ENCODE measurements around the gene TTC3. TPM values are rescaled to one million over a fixed set of nuclear protein-coding genes. Genes with fewer than 3 reads are reported as not detected.

Gene TTC3
- total and polyA plus RNA-seq, 9 of the 15 experiments (the other 6 are each of a cell fraction or from before 2014, with no cell fraction given): 17.5 to 92.0 (median 59.5) TPM

DNA sequence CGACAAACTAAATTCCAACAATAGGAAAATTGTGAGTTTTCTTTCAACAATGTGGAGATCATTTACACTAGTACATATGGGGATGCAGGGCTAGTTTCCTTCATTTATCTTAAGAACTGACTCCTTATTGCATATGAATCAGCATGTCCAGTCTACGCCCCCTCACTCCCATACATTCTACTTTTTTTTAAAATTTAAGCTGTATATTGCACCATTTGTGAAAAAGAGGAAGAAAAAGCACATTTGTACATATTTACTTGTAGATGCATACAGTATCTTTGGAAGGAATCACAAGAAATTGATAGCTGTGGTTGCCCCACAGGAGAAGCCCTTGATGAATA lies 178.2 kb downstream of the TTC3 start:
- no peak overlapping the region for H3K4me3 ChIP-seq
- no peaks in the 10 kb centered on the region for H3K36me3 ChIP-seq (ENCODE audit: control insufficient read depth, insufficient read depth, low read length)
- ChIA-PET POLR2A (interaction anchor here (0.8 to 1.0 kb wide), 2 partner anchors 18 to 108 kb away, joined by 3 read pairs; no protein-coding TSS in a partner anchor), CTCF (ENCODE audit: low intra/inter-chr PET ratio) (interaction anchor here (0.6 kb wide), 1 partner anchor 140 kb away, joined by 4 read pairs; no protein-coding TSS in a partner anchor)
- peak overlapping the region; percentile 11; the same call in 1 of the 3 replicates for H3K27ac ChIP-seq (ENCODE audit: extremely low read depth, low read depth, low read length)
- peak; percentile 64 for ATAC-seq
- peaks cover 89% of the 10 kb centered on the region for H3K79me2 ChIP-seq (ENCODE audit: control insufficient read depth, insufficient read depth, low read length)
- intact Hi-C loops (cut with micrococcal nuclease): no loop called here
- no peak for FAIRE-seq
- H3K4me2 ChIP-seq (ENCODE audit: insufficient read depth, low read length): 0 out of 2 replicates have a peak overlapping the region, but pooled peaks have one; percentile 0
- no peak overlapping the region for H3K9ac ChIP-seq (ENCODE audit: insufficient read depth in 1 of 2, low read depth in 2 of 2, low read length in 2 of 2)
- DNase-seq (ENCODE audit: extremely low read depth in 1 of 4, low spot score in 3 of 4): peak in 2 of 4 experiments; percentile 23 to 32
- in situ Hi-C loops (cut with MboI): no loop called here
- no peak overlapping the region for H2AFZ ChIP-seq (ENCODE audit: low read depth, low read length)
- no peaks in the 10 kb centered on the region for H3K9me3 ChIP-seq (replicated peaks; ENCODE audit: control insufficient read depth, insufficient read depth, low read depth, low read length)
- H3K4me1 ChIP-seq (replicated peaks in 1 of 2; ENCODE audit: control insufficient read depth in 2 of 2, insufficient read depth in 2 of 2, low read length in 2 of 2): peaks cover 0 to 9% of the 10 kb centered on the region in 2 experiments; a peak in 3 of 5 replicates
- H3K27me3 ChIP-seq (ENCODE audit: control insufficient read depth in 2 of 2, insufficient read depth in 2 of 2, low read length in 2 of 2): no peaks in the 10 kb centered on the region
- 26% methylated on average over 2 of the region's 2 CpGs for WGBS (ENCODE audit: insufficient coverage, low coverage, missing lambda C conversion rate)
- H3K9me1 ChIP-seq (ENCODE audit: control insufficient read depth, insufficient read depth, low read length): no peaks in the 10 kb centered on the region
- H4K20me1 ChIP-seq (replicated peaks; ENCODE audit: control insufficient read depth, insufficient read depth, low read length): no peaks in the 10 kb centered on the region; the same call in 1 of the 2 replicates
- no TSS peak for BruUV-seq (replicated peaks)
- TF ChIP-seq NFE2 (IDR thresholded peaks at IDR 0.05; ENCODE audit: low read depth) (peak; percentile 77), HLTF (IDR thresholded peaks at IDR 0.05) (no peak), EGR1 (conservative IDR thresholded peaks at IDR 0.05) (peak; percentile 91), C11orf30 (IDR thresholded peaks at IDR 0.05; ENCODE audit: low read depth) (peak; percentile 30; the same call in 1 of the 2 replicates), MYC (IDR thresholded peaks at IDR 0.05; ENCODE audit: low read depth, low read length) (no peak), MYC (CRISPR knock-in tag; IDR thresholded peaks at IDR 0.05; ENCODE audit: borderline replicate concordance, low read depth) (no peak), JUND (IDR thresholded peaks at IDR 0.05; ENCODE audit: borderline replicate concordance, low read depth, low read length) (peak; percentile 32; the same call in 1 of the 2 replicates), JUND (tag; IDR thresholded peaks at IDR 0.05; ENCODE audit: borderline replicate concordance, low read depth, low read length) (0 out of 3 replicates have a peak, but pooled peaks have one; percentile 8)
- TF ChIP-seq, protein P1, sequence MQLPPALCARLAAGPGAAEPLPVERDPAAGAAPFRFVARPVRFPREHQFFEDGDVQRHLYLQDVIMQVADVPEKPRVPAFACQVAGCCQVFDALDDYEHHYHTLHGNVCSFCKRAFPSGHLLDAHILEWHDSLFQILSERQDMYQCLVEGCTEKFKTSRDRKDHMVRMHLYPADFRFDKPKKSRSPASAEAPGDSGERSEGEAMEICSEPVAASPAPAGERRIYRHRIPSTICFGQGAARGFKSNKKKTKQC (CRISPR knock-in tag; IDR thresholded peaks at IDR 0.05): no peak
- TF ChIP-seq, protein P2, sequence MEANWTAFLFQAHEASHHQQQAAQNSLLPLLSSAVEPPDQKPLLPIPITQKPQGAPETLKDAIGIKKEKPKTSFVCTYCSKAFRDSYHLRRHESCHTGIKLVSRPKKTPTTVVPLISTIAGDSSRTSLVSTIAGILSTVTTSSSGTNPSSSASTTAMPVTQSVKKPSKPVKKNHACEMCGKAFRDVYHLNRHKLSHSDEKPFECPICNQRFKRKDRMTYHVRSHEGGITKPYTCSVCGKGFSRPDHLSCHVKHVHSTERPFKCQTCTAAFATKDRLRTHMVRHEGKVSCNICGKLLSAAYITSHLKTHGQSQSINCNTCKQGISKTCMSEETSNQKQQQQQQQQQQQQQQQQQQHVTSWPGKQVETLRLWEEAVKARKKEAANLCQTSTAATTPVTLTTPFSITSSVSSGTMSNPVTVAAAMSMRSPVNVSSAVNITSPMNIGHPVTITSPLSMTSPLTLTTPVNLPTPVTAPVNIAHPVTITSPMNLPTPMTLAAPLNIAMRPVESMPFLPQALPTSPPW (CRISPR knock-in tag; IDR thresholded peaks at IDR 0.05): 0 out of 2 replicates have a peak, but pooled peaks have one; percentile 30
- TF ChIP-seq, protein P3, sequence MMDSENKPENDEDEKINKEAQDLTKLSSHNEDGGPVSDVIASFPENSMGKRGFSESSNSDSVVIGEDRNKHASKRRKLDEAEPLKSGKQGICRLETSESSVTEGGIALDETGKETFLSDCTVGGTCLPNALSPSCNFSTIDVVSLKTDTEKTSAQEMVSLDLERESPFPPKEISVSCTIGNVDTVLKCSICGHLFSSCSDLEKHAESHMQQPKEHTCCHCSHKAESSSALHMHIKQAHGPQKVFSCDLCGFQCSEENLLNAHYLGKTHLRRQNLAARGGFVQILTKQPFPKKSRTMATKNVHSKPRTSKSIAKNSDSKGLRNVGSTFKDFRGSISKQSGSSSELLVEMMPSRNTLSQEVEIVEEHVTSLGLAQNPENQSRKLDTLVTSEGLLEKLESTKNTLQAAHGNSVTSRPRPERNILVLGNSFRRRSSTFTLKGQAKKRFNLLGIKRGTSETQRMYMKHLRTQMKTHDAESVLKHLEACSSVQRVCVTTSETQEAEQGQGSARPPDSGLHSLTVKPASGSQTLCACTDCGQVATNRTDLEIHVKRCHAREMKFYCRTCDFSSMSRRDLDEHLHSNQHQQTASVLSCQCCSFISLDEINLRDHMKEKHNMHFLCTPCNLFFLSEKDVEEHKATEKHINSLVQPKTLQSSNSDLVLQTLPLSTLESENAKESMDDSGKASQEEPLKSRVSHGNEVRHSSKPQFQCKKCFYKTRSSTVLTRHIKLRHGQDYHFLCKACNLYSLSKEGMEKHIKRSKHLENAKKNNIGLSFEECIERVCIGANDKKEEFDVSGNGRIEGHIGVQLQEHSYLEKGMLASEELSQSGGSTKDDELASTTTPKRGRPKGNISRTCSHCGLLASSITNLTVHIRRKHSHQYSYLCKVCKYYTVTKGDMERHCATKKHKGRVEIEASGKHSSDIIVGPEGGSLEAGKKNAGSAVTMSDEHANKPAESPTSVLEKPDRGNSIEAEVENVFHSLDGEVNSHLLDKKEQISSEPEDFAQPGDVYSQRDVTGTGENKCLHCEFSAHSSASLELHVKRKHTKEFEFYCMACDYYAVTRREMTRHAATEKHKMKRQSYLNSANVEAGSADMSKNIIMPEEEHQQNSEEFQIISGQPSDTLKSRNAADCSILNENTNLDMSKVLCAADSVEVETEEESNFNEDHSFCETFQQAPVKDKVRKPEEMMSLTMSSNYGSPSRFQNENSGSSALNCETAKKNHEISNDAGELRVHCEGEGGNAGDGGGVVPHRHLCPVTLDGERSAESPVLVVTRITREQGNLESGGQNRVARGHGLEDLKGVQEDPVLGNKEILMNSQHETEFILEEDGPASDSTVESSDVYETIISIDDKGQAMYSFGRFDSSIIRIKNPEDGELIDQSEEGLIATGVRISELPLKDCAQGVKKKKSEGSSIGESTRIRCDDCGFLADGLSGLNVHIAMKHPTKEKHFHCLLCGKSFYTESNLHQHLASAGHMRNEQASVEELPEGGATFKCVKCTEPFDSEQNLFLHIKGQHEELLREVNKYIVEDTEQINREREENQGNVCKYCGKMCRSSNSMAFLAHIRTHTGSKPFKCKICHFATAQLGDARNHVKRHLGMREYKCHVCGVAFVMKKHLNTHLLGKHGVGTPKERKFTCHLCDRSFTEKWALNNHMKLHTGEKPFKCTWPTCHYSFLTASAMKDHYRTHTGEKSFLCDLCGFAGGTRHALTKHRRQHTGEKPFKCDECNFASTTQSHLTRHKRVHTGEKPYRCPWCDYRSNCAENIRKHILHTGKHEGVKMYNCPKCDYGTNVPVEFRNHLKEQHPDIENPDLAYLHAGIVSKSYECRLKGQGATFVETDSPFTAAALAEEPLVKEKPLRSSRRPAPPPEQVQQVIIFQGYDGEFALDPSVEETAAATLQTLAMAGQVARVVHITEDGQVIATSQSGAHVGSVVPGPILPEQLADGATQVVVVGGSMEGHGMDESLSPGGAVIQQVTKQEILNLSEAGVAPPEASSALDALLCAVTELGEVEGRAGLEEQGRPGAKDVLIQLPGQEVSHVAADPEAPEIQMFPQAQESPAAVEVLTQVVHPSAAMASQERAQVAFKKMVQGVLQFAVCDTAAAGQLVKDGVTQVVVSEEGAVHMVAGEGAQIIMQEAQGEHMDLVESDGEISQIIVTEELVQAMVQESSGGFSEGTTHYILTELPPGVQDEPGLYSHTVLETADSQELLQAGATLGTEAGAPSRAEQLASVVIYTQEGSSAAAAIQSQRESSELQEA (IDR thresholded peaks at IDR 0.05; ENCODE audit: low read depth): no peak
